Body of pancreas (tissue), 4 donors: ENCODE results near the gene MARCHF3. TPM values are rescaled to one million over a fixed set of nuclear protein-coding genes. Genes with fewer than 3 reads are reported as not detected.

ENCODE experiments used
- ATAC-seq: fragments of 150-250 bp; one replicate; pipeline ENCODE4 v1.9.1; 2016
- DNase-seq, 4 donors: peaks; one replicate each; pipeline ENCODE4 v3.0.0-alpha.2; 2019
- H3K27ac ChIP-seq, 4 donors: fragments of 200-600 bp; sonication (generic); 1 replicate in 3 of 4; 2 replicates in 1 of 4; pipeline versions ENCODE4 v1.5.1 to v1.6.1; 2016 to 2019; ENCODE audit warnings: mild to moderate bottlenecking in 1 of 4, mixed read lengths in 1 of 4, moderate library complexity in 1 of 4
- H3K27me3 ChIP-seq, 2 donors: fragments of 200-600 bp; sonication (generic); one replicate each; pipeline ENCODE4 v1.6.0; 2016; ENCODE audit warnings: mild to moderate bottlenecking in 1 of 2
- H3K36me3 ChIP-seq, 2 donors: fragments of 200-600 bp; sonication (generic); replicated peaks in 1 of 2; 2 replicates each; pipeline ENCODE4 v1.5.1; 2016; ENCODE audit warnings: low read depth in 2 of 2; ENCODE audit not compliant: insufficient read depth in 1 of 2
- H3K4me1 ChIP-seq: fragments of 200-600 bp; sonication (generic); one replicate; pipeline ENCODE4 v1.6.0; 2016
- H3K4me3 ChIP-seq, 2 donors: fragments of 200-600 bp; sonication (generic); 1 replicate in 1 of 2; 2 replicates in 1 of 2; pipeline ENCODE4 v1.5.1; 2016 to 2019
- H3K9me3 ChIP-seq, 3 donors: fragments of 200-600 bp; sonication (generic); 1 replicate in 2 of 3; 2 replicates in 1 of 3; pipeline ENCODE4 v1.5.1; 2016
- CTCF ChIP-seq, 7 experiments: fragments of 450-650 bp in 4 of 7; fragments of 200-600 bp in 3 of 7; sonication (generic) in 3 of 7; IDR thresholded peaks; one replicate each; pipeline ENCODE4 v1.5.1; 2016 to 2019; ENCODE audit warnings: antibody characterized with exemption in 7 of 7
- POLR2A ChIP-seq, 3 donors: fragments of 450-650 bp; IDR thresholded peaks; one replicate each; pipeline ENCODE4 v1.6.1; 2016; ENCODE audit warnings: antibody characterized with exemption in 3 of 3, mild to moderate bottlenecking in 2 of 3
- WGBS, 2 donors: methylation state at CpG; one replicate each; pipeline ENCODE4 v1.1.5; 2017; 5-methylcytosine and 5-hydroxymethylcytosine counted together
- intact Hi-C: fragments of 100-400 bp; cut with DNase I; formaldehyde crosslinking; loops from one replicate; pipeline ENCODE4 v1.15.1; 2023
- total RNA-seq, 2 donors: library from RNA; depleted of rRNA; stranded (reverse); fragments of >200 nt; gene quantifications; one replicate each; pipeline ENCODE4 v1.1.0, GENCODE V29; 2016

MARCHF3 gene
- total RNA-seq, 2 donors from 2014 or later = 2.1 to 8.2 TPM

- ATAC-seq (no peak), DNase-seq (no peak)
- Histone ChIP-seq H3K4me3 (no peak overlapping the region), H3K36me3 (no peaks in the 10 kb centered on the region), H3K9me3 (no peaks in the 10 kb centered on the region), H3K27me3 (no peaks in the 10 kb centered on the region), H3K4me1 (no peaks in the 10 kb centered on the region), H3K27ac (no peak overlapping the region)
- WGBS, 2 donors = 68% methylated on average over 11 of the region's 11 CpGs
- intact Hi-C loops = no loop called here
- TF ChIP-seq POLR2A (IDR thresholded peaks at IDR 0.05) (no peak), CTCF (IDR thresholded peaks at IDR 0.05) (no peak)
These were observed 161.9 kb downstream of the MARCHF3 start for GRCh38 chr5:126868338-126869004.

- Histone ChIP-seq H3K27me3 (no peaks in the 10 kb centered on the region), H3K9me3 (no peaks in the 10 kb centered on the region), H3K4me3 (no peak overlapping the region), H3K36me3 (no peaks in the 10 kb centered on the region), H3K4me1 (no peaks in the 10 kb centered on the region), H3K27ac (no peak overlapping the region)
- ATAC-seq = no peak
- intact Hi-C loops = no loop called here
- WGBS, 2 donors = 83 to 84% methylated on average over 7 to 8 of the region's 8 CpGs
- no peak for DNase-seq
- TF ChIP-seq CTCF (IDR thresholded peaks at IDR 0.05) (no peak), POLR2A (IDR thresholded peaks at IDR 0.05) (no peak)
These were observed 163.3 kb downstream of the MARCHF3 start for GRCh38 chr5:126866851-126867636.

GRCh38 chr5:126865299-126865698 is 165.1 kb downstream of the MARCHF3 start:
- no peak for TF ChIP-seq POLR2A (IDR thresholded peaks at IDR 0.05)
- TF ChIP-seq CTCF (IDR thresholded peaks at IDR 0.05) = no peak
- intact Hi-C loops = no loop called here
- Histone ChIP-seq H3K27ac (no peak overlapping the region), H3K36me3 (no peaks in the 10 kb centered on the region), H3K4me1 (no peaks in the 10 kb centered on the region), H3K27me3 (no peaks in the 10 kb centered on the region), H3K9me3 (no peaks in the 10 kb centered on the region), H3K4me3 (no peak overlapping the region)
- ATAC-seq = no peak
- no peak for DNase-seq
- WGBS, 2 donors = 38 to 39% methylated on average over 3 of the region's 3 CpGs

- no peaks in the 10 kb centered on the region for H3K9me3 ChIP-seq
- no peaks in the 10 kb centered on the region for H3K4me1 ChIP-seq
- TF ChIP-seq CTCF (IDR thresholded peaks at IDR 0.05) = no peak
- no peak for TF ChIP-seq POLR2A (IDR thresholded peaks at IDR 0.05)
- DNase-seq (no peak), ATAC-seq (no peak)
- H3K27ac ChIP-seq = no peak overlapping the region
- WGBS, 2 donors = 90 to 91% methylated on average over 21 to 22 of the region's 22 CpGs
- intact Hi-C loops = no loop called here
- H3K27me3 ChIP-seq = no peaks in the 10 kb centered on the region
- H3K36me3 ChIP-seq = no peaks in the 10 kb centered on the region
- no peak overlapping the region for H3K4me3 ChIP-seq
These were observed 166.2 kb downstream of the MARCHF3 start for GRCh38 chr5:126864042-126864688.
